Transverse colon (tissue), 4 donors: ENCODE measurements around the gene POMGNT2.

ENCODE experiments used
- CTCF ChIP-seq, 5 experiments: fragments of 200-600 bp in 3 of 5; fragments of 450-650 bp in 2 of 5; sonication (generic) in 3 of 5; IDR thresholded peaks; 1 replicate in 2 of 5; 2 replicates in 3 of 5; pipeline ENCODE4 v1.5.1; 2016 to 2017; ENCODE audit warnings: antibody characterized with exemption in 5 of 5, inconsistent platforms in 3 of 5, mild to moderate bottlenecking in 2 of 5, moderate library complexity in 1 of 5
- EP300 ChIP-seq: sonication (generic); formaldehyde crosslinking; IDR thresholded peaks from one replicate; pipeline ENCODE4 v1.6.1; 2017; ENCODE audit warnings: antibody characterized with exemption, low read depth
- POLR2A ChIP-seq: fragments of 450-650 bp; IDR thresholded peaks from one replicate; pipeline ENCODE4 v1.6.1; 2016; ENCODE audit warnings: antibody characterized with exemption, mild to moderate bottlenecking, moderate library complexity
- POLR2AphosphoS5 ChIP-seq, 3 donors: sonication (generic); formaldehyde crosslinking; IDR thresholded peaks; one replicate each; pipeline ENCODE4 v1.6.1; 2016; ENCODE audit warnings: antibody characterized with exemption in 3 of 3

- TF ChIP-seq CTCF (IDR thresholded peaks at IDR 0.05) (no peak), EP300 (no peak), POLR2AphosphoS5 (IDR thresholded peaks at IDR 0.05) (no peak), POLR2A (no peak)
Measured at GRCh38 chr3:43152649-43153048, 46.8 kb upstream of the POMGNT2 start.
